ENCODE data around the gene PNMT.

PNMT gene, protein sequence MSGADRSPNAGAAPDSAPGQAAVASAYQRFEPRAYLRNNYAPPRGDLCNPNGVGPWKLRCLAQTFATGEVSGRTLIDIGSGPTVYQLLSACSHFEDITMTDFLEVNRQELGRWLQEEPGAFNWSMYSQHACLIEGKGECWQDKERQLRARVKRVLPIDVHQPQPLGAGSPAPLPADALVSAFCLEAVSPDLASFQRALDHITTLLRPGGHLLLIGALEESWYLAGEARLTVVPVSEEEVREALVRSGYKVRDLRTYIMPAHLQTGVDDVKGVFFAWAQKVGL

DNA sequence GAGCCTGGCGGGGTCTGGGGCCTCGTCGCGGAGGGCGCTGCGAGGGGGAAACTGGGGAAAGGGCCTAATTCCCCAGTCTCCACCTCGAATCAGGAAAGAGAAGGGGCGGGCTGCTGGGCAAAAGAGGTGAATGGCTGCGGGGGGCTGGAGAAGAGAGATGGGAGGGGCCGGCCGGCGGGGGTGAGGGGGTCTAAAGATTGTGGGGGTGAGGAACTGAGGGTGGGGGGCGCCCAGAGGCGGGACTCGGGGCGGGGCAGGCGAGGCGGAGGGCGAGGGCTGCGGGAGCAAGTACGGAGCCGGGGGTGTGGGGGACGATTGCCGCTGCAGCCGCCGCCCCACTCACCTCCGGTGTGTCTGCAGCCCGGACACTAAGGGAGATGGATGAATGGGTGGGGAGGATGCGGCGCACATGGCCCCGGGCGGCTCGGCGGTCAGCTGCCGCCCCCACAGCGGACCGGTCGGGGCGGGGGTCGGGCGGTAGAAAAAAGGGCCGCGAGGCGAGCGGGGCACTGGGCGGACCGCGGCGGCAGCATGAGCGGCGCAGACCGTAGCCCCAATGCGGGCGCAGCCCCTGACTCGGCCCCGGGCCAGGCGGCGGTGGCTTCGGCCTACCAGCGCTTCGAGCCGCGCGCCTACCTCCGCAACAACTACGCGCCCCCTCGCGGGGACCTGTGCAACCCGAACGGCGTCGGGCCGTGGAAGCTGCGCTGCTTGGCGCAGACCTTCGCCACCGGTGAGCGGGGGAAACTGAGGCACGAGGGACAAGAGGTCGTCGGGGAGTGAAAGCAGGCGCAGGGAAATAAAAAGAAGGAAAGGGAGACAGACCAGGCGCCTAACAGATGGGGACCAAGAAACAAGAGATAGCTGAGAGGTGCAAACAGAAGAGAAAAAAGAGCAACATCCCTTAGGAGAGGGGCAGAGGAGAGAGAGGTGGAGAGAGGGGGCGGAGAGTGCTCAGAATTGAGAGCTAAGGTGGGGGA, at the start of gene PNMT:
Gene PNMT, plus strand, starts transcription at position 509 of the 980 bp plus-strand sequence. Its CDS starts 23 bp downstream, at position 532.
- no peak for DNase-seq (ENCODE audit: low read depth, low spot score)

DNA sequence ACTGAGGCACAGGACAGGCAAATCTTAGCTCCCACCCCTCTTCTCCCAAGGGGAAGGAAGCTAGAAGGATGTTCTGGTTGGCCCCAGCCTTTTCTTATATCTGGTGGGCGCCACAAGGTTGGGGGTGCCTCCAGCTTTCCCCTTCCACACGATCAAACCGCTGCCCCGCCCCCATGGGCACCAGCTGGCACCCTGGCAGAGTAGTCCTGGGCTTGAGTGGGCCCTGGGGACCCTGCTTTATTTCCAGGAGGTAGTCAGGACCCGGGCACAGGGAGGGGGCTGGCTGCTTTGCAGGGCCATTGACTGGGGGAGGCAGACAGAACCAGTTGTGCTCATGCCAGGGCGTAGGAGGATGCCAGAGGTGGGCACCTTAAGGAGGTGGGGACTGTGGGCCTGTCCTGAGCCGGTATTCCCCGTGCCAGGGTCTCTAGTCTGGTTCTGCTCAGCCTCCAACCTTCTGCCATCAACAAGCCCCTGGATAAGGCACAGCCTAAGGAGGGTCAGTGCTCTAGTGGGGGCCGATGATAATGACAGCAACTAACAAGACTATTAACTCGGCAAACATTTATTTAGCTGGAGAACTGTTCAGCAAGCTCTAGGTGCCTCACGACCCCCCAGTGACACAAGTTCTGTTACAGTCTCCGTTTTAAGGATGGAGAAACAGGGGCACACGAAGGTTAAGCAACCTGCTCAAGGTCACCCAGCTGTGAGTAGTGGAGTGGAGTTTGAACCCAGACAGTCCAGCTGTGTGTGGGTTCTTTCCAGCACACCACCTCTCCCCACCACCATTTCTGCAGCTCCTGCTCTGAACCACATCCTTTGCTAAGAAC, 49.1 kb upstream of the PNMT start:
- no peak for DNase-seq (ENCODE audit: low read depth, low spot score)

GRCh38 chr17:39619786-39620101, 48.5 kb upstream of the PNMT start:
- DNase-seq (ENCODE audit: low read depth, low spot score): no peak

GRCh38 chr17:39621523-39622379, 46.5 kb upstream of the PNMT start:
- peak; percentile 54 for DNase-seq (ENCODE audit: low read depth, low spot score)

GRCh38 chr17:39622380-39623006, 45.8 kb upstream of the PNMT start:
- no peak for DNase-seq (ENCODE audit: low read depth, low spot score)

DNA sequence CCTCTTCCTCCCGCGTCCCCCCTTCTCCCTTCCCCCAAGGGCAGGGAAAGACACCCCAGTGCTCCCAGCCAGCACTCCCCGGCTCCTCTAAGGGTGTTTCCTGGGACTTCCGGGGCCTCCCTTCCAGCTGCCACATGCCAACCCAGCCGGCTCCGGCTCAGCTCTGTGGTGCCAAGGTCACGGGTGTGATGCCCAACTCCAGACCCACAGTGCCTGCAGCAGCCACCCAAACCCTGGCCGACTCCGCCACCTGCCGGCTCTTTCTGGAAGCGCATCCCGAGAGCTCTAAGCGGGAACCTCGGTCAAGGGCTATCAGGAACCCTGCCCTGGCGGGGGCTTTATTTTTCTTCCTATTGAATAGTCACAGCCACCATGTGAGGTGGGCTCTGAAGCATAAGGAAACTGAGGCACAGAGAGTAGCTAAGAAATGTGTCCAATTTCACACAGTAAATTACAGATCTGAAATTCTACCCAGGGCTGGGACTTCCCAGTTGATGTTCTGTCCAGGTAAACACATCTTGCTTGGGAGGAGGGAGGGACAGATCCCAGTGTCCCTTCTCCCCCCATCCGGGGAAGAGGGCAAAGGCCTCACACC, 44.8 kb upstream of the PNMT start:
- DNase-seq (ENCODE audit: low read depth, low spot score): no peak

DNA sequence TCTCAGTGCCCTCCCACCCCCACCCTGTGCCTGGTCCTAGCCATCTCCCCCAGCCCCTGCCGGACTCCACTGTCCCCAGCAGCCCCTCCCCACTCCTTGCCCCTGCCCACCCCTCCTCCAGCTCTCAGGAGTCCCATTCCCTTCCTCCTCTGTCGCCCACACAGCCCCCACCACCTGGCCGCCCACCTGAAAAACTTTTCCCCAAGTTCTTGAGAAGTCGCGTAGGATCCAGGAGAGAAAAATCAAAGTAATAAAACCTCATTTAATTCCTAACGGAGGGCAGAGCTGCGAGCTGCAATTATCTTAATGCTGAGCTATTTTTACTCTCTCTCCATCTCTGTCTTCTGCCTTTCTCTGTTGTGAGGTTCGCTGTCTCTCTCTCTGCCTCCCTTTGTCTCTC, 43.9 kb upstream of the PNMT start:
- DNase-seq (ENCODE audit: low read depth, low spot score): no peak

- DNase-seq (ENCODE audit: low read depth, low spot score): no peak
Observed at GRCh38 chr17:39625198-39625785, 43.0 kb upstream of the PNMT start.

DNA sequence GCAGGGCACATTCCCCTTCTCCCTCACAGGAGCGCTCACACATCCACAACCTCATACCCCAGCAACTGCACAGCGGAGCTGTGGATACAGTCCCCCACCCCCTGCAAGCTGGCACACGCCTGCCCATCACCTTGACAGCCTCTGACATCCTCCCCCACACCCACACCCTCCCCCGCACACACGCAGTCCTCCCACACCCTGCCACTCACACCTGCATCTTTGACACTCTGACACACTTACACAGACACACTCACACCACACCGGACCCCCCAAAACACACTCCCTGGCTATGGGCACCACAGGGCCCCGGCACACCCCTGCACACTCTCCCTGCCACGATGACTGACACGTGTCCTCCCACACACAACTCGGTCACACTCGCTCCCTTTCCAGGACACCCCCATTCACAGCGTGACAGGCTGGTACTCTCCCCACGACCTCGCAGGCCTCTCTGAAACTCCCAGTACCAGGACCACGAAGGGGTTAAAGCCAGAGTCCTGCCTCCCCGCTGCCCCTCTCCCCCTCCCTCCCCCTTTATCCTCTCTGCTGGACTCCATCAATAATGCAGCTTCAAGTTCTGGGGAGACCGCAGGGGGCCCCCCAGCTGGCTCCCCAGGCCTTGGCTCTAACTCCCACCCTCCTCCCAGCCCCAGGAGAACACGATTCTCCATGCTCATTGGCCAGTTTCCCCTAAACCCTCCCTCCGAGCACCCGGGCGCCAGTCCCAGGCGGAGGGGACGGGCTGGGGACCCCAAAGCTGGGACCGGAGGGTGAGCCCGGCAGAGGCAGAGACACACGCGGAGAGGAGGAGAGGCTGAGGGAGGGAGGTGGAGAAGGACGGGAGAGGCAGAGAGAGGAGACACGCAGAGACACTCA, 41.8 kb upstream of the PNMT start, which contains the start of gene PPP1R1B:
Gene PPP1R1B, plus strand, starts transcription at position 782 of the 876 bp plus-strand sequence. CDS start 441 bp downstream, outside the sequence.
- DNase-seq (ENCODE audit: low read depth, low spot score): no peak

GRCh38 chr17:39627047-39627711, 41.1 kb upstream of the PNMT start:
- DNase-seq (ENCODE audit: low read depth, low spot score): no peak

DNA sequence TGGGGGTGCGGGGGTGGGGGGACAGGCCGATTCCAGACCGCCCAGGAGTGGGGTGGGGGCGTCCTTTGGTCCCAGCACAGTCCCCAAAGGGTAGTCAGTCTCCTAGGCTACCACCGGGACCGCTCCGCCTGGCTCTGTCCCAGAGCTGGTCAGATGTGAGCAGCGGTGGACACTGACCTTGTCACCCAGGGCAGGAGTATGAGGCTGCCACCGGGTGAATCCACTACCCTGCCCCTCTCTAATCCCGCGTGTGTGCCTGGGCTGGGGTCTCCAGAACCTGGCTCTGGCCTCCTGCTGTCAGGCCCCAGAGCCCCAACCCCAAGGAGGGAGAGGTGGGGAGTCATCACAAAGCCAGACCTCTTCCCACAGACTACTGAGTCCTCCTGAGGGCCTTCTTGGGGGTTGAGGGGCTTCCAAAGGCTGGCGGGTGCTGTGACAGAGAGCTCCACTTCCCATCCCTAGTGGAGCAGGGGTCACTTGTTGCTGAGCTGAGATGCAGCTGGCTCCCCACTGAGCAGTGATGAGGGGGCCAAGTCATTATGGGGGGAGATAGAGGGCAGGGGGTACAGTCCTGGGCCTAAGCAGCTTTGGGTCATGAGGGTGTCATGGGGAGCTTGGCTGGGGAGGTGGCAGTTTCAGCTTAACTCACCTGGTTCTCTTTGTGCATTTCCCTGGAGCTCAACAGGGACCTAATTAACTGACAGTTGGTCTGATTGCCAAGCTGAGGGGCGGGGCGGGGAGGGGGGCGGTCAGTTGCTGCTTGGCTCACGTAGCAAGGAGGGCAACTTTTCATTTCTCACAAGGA, 40.3 kb upstream of the PNMT start:
- no peak for DNase-seq (ENCODE audit: low read depth, low spot score)

GRCh38 chr17:39628655-39629493, 39.4 kb upstream of the PNMT start:
- no peak for DNase-seq (ENCODE audit: low read depth, low spot score)

DNA sequence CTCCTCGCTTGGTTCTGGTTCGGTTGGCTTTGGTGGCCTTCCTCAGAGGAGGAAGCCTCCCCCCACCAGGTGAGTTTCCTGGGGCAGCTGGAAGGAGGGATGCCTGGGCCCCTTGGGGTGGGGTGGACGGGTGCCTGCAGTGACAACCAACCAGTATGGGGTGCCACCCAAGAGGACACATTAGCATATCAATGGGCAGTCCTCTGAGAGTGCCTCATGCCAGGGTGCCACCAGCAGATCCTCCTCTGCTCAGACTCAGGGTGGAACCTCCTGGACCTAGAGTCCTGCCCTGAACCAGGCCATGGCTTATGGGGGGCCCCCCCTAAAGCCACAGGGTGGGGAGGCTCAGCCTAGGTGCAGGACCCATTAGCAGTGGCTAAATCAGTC, 38.8 kb upstream of the PNMT start:
- no peak for DNase-seq (ENCODE audit: low read depth, low spot score)

GRCh38 chr17:39629898-39630297, 38.4 kb upstream of the PNMT start:
- DNase-seq (ENCODE audit: low read depth, low spot score): no peak

DNA sequence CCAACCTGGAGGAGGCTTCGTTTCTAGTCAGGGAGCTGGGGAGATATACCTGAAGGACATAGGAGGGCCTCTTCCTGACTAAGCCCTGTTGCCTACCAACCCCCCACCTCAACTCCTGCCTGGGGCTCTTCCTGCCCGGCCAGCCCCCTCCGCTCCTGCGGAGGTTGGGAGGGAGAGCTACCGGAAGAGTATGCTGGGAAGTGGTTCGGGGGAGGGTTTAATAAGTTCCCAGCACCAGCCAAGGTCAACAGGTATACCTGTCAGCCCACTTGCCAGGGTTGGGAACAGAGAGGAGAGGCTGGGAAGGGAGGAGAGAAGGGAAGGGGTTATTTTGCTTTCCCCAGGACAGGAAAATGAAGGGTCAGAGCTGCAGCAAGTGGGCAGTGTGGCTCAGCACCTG, 36.9 kb upstream of the PNMT start:
- DNase-seq (ENCODE audit: low read depth, low spot score): no peak

- DNase-seq (ENCODE audit: low read depth, low spot score): no peak
Observed at GRCh38 chr17:39632153-39632941, 35.9 kb upstream of the PNMT start.
